Renal cortex interstitium (tissue), 11 donors: ENCODE results near the gene LAMA3. TPM values are rescaled to one million over a fixed set of nuclear protein-coding genes. Genes with fewer than 3 reads are reported as not detected.

ENCODE experiments used
- DNase-seq, 11 donors: peaks; one replicate each; pipeline ENCODE4 v3.0.0-alpha.2; 2013; ENCODE audit warnings: low read depth in 9 of 11, low spot score in 4 of 11; ENCODE audit errors: extremely low read depth in 1 of 11
- polyA plus RNA-seq, 3 donors: library from polyadenylated mRNA; unstranded; fragments of 120-200 nt; gene quantifications; one replicate each; pipeline ENCODE4 v1.2.1, GENCODE V29; 2013; ENCODE audit not compliant: insufficient read length in 3 of 3

The LAMA3 gene
- polyA plus RNA-seq, 3 donors = 1.7 to 2.2 (median 2.1) TPM

DNA sequence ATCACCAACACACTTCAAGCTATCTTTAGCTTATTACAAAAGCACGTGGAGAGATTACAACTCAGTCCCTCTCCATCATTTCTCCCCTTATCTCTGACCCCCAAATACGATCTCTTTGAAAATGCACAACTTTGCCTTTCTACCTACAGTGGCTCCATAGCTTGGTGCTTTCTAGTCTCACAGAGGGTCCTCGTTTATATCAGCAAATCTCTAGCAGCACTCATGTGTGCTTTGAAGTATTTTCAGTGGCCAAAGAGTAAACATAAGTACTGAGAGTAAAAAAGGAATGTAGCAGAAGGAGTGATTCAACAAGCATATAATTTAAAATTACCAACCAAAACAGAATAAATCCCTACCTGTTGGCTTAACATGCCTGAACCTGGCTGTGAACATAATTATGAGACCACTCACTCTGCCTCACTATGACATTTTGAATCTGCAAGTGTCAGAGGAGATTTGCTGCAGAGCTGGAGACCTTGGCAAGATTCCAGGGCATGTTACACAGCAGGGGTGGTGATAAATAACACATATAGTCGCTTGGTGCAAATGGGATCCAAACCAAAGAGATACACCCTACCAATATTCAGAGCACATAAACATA is 54.6 kb downstream of the LAMA3 start:
- DNase-seq = no peak

DNA sequence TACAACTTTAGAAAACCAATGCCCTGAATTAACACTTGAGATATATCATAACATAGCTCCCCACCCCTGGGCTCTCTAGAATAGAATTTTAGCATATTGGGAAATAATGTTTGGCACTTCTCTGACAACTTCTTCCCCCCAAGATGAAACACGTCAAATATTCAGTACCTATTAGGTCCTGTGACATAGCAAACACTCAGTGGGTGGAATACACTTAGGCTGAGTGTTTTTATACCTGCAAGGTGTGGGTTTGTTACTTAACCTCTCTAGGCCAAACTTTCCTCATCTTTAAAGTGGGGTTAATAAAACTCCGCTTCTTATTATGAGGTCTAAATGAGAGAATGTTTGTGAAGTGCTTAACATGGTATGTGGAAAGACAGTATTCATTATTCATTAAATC is 56.1 kb downstream of the LAMA3 start:
- no peak for DNase-seq

DNA sequence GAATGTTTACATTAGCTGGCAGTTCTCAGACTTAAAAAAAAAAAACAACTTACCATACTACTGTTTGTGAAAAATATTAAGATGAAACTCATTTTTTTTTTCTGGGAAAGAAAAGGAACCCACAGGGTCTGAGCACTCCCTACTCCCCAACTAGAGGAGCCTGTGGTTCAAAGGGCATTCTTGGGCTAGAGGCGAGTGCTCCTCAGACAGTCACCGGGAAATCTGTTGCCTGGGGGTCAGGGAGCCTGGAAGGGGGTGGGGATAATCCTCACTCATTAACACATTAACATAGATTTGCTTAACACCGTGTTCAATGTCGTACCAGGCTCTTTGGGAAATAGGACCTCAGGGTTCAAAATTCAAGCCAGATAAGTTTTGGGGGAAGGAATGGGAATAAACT is 57.6 kb downstream of the LAMA3 start:
- no peak for DNase-seq

DNA sequence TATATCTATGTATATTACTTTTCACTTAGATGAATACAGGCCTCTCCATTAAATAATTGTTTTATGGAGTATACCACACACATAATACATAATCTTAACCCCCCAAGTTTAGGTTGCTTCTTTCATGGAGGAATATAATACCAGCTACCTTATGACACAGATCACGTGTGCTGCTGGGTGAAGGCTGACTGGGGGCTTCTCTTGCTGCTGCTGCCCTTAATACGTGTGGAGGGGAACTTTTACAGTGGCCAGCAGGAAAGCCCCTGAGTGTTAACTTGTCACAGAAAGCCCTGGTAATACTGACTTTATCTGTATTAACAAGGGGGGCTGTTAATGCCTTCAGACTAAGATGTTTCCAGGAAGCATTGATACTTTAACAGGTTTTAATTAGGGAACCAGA is 63.1 kb downstream of the LAMA3 start:
- no peak for DNase-seq

DNA sequence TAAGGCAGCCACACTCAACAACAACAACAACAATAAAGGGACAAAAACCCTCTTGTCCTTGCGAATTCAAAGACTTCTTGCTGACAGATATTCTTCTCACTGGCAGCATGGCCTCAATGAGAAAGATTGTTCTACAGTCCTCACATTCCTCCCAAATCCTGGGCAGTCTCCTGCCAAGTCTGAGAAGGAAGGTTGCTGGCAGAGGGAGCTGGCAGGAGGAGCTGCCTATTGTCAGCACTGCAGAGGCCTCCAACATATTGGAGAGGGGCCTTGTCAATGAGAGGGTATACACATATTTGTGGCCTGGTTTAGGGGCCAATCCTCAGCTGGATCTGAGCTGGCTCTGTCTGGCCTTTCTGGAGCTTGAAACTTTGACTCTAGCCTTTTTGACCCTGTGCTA is 63.5 kb downstream of the LAMA3 start:
- DNase-seq = no peak

DNA sequence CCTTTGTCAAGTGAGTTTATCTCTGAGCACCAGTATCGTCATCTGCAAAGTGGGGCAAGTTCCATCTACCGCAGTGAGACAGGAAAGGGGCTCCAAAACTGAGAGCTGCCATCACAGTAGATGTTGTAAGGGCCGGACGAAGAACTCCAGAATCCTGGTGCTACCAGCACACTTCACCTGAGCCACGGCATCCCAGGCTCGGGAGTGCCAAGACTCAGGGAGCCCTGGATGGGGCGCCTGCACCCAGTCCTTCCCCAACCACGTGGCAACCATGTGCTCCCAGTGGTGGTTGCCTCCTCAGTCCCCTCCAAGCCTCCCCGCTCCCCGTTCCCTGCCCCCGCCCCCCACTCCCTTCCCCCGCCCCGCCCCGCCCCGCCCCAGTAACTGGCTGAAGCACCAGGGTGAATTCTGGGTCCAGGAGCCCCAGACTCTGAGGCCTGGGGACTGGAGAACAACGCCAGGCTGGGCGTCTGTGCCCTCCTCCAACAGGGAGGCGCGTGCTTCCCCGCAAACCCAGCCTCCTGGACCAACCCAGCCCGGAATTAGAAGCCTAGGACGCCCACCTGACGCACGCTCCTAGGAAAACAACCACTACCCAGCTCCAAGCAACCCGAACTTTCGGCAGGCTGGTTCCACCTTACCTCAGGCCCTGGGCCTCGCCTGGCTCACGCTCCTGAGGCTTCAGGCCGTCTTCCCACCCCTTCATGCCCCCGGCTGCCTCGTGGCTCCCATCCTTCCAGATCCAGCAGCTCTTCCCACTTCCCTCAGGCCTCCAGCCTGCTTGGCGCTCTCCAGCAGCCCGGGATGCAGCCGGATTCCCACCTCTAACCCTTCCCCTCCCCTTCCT is 67.6 kb downstream of the LAMA3 start:
- DNase-seq = no peak

DNA sequence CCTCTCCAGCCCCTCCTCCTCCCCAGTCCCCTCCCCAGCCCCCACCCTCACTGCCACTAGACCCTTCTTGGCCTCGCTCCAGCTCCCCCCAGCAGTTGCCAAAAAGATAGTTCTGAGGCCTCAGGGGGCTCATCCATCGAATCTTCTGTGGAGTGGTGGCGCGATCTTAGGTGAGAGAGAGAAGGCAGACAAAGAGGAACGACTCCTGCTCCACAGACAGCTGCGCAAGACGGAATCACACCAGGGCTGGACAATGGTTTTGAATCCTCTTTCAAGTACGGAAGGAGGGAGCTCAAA is 68.1 kb downstream of the LAMA3 start:
- no peak for DNase-seq

DNA sequence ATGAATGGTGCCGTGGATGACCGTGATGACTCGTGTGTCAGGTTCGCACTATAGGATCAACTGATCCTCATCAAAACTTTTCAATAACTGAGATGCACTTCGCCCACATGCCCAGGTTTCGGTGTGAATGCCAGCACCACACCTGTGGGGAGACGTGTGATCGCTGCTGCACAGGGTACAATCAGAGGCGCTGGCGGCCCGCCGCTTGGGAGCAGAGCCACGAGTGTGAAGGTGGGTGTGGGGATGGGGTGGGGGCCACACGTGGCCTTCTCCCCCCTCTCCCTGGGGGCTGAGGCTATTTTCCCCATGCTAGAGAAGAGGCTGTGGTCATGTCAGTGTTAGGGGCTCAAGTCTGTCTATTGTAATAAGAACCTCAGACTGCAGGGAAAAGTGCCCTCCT is 69.0 kb downstream of the LAMA3 start:
- no peak for DNase-seq

DNA sequence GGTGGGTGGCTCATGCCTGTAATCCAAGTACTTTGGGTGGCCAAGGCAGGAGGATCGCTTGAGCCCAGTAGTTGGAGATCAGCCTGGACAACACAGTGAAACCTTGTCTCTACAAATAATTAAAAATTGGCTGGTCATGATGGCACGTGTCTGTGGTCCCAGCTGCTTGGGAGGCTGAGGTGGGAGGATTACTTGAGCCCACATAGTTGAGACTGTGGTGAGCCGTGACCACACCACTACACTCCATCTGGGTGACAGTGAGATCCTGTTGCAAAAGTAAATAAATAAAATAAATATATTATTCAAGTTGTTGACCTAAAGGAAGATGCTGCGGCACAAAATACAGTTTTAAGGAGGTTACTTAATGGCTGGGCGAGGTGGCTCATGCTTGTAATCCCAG is 72.7 kb downstream of the LAMA3 start:
- DNase-seq = no peak

DNA sequence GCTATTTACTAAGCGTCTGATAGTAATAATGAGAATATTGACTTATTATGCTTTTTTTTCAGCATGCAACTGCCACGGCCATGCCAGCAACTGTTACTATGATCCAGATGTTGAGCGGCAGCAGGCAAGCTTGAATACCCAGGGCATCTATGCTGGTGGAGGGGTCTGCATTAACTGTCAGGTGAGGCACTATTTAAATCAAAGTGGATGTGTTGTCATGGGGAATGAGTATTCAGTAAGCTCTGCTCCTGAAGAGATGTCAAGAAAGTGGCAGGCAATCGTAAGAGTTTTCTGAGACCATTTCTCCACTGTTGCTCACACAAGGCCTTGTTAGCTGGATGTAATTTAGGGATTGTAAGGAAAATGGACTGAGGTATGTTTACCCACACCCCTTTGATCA is 74.1 kb downstream of the LAMA3 start:
- no peak for DNase-seq

DNA sequence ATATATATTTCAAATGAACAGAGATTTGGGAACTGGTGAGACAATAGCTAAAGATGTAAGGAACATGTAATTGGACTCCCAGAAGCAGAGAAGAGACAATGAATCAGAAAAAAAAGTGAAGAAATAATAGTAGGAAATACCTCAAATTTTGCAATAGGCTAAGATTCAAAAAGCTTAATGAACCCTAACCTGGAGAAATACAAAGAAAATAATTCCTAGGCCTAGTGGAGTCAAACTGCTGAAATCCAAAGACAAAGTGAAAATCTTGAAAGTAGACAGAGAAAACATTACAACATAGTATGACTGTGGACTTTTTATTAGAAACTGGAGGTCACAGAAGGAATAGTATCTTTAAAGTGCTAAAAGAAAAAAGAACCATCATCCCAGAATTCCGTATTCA is 76.7 kb downstream of the LAMA3 start:
- DNase-seq = no peak

DNA sequence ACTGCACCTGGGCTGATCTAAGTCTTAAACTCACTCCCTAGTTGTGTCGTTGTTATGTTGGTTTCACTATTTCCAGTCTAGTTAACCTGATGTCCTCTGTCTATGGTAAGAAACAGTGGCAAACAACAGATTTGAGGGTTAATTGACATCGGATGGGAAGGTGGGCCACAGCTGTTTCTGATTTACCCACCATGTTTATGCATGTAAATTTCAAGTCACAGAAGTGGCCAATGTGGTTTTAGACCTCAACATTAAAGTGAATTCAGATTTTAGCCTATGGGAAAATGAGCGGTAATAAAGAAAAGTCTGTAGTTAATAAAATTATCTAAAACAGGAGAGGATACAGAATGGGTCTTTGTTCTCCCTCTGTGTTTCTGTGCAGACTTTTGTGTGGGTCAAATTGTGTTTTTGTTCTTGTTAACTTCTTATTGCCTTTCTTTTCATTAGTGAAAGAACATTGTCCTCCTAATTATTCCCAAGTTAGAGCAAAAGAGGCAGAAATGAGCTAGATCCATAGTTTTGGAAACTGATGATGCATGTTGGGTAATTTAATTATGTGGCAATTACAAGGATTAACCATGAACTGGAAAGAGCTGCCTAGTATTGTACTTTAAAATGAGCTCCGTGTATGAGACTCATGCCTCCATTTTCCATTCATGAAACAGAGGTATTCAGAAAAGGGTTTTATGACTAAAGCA is 83.2 kb downstream of the LAMA3 start:
- no peak for DNase-seq

DNA sequence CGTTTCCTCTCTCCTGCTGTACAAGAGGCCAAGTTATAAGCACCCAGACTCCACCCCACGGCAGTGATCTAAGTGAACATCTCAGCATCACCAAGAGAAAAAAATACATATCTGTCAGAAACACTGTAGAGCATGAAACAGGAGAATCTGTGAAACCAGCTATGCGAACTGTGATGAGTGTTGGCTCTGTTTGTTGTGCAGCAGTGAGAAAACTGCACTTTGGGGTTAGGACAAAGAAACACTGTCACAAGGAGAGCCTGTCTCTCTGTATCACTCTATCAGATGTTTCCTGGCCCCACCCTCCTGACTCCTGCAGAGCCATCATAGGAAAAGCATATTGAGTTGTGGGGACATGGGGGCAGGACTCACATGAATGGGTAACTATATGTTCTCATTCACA is 87.1 kb downstream of the LAMA3 start:
- DNase-seq = no peak

DNA sequence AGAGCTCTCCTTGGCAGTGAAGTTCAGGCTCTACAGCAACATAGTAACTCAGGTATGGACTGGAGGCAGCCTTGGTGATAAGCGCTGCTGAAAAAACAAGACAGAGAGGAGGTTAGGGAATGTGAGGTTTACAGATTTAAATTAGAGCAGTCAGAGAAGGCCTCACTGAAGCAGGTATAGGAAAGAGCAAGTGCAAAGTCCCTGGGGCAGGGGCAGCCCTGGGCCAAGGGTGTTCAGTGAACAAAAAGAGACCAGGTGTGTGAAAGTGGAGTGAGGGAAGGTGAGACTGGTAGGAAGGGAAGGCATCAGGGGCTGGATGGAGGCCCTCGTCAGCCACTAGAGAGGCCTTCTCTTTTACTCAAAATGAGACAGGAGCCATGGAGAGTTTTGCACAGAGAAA is 89.6 kb downstream of the LAMA3 start:
- DNase-seq = no peak

DNA sequence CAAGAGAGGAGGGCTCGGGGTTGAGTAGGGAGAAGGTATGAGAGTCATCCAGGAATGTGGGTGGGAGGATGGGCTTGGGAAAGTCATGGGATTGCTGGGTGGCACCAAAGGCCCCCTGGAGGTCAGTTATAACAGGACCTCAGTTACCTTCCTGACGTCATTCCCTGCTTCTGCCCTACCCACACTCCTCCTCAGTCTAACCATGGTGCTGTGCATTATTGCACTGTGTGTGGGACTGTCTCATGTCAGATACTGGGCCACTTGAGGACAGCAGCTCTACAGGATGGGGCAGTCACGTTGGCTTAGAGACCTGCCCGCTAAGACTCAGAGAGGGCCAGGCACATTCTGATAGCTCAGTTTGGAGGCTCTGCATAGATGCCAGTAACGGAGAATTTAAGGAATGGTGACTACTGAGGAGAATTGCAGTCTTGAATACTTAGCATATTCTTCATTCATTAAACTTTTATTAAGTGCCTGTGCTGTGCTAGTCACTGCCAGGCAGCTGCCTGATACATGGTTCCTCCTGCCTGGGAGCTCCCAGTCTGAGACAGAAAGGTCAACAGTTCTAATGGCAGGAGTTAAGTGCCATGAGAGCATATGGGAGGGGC is 90.5 kb downstream of the LAMA3 start:
- peak in 3 of 11 donors; percentile 8 to 22 (median 8) for DNase-seq

DNA sequence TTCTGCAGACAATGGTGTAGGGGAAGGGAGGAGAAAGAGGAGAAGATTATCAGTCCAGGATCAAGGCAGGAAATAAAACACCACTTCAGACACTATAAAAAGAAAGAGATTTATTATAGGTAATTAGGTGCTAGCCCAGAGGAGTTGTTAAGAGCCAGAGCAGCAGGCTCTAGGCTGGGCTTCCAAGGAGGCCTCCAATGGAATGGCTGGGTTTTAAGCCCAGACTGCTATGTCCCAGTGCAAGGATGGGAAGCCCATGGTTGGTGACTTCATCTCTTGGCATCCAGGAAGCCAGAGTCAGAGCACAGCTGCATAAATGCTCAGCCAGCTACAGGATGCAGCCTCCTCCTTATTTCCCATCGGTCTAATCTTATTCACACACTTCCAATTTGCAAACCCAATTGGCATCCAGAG is 95.6 kb downstream of the LAMA3 start:
- peak in 1 of 11 donors; percentile 9 for DNase-seq

DNA sequence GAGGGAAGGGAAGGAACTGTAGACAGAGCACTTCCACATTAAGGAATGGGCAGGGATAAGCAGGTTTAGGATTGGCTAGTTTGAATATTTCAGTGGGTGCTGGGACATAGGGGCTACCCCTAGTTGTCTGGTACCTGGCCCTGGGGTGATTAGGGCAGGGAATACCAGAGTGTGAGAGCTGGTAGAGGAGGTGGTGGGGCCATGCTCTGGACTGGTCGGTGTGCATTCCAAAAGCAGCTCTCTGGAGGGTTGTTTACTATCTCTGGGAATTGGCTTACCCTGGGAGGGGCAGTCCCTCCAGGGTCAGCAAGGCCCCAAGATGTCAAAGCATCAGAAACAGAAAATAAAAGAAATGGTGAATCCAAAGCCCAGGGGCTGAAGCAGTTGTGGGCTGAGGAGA is 103.8 kb downstream of the LAMA3 start:
- DNase-seq = no peak

DNA sequence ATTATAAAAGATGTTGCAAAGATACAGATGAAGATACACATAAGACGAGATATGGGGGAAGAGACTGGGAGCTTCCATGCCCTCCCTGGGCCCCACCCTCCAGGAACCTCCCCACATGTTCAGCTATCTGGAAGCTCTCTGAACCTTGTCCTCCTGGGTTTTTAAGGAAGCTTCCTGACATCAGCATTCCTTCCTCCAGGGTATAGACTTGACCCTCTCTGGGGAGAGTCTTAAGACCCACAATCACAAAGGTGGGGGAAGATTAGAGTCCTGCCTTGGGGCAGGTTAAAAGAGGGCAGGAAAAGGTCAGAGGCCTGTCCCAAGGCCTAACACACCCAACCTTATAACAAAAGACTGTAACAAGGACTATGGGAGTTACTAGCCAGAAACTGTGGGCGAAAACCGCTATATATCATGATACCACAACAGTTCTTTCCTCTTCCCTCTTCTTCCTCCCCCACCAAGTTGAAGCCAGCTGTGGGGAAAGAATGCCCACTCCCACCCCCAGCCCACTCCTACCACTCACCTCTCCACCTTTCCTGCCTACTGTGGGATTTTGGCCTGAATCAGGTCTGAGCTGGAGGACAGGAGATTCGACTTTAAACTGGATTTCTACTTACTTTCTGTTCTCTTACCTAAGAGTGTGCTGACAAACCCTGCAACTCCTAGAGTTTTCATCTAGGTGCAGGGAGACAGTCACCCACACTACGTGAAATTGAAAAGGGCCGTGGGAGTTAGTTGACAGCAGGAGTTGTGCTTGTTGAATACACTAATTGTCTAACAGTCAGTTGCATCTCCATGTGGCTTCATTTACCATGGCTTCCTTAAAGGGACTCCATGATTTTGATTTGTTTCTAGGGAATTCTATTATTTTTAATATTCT is 105.0 kb downstream of the LAMA3 start:
- DNase-seq = no peak

DNA sequence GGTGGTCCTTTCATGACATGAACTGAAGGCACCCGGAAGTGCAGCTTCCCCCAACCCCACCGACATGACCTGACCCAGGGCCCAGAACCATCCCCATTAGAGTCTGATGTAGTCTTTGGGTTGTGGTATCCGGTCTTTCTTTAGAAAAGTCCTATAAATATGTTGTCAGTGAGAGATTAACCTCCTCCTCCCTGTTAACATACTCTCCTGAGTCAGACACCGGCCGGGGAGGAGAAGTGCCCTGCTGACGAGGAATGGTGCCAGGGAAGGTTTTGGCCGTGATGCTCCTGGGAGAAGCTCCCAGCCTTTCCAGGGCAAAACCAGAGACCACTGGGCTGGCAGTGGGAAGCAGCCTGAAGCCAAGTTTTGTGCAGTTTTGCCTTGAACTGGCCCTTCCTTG is 109.0 kb downstream of the LAMA3 start:
- DNase-seq = no peak
